Stomach (tissue), 9 donors: ENCODE measurements around the gene SH3BGRL3. TPM values are rescaled to one million over a fixed set of nuclear protein-coding genes. Genes with fewer than 3 reads are reported as not detected.
A peak's percentile ranks its signal among the peaks of the same experiment; 100 is the strongest.

Experiments
- DNase-seq, 2 donors: peaks; one replicate each; pipeline versions ENCODE4 v3.0.0 to v3.0.0-alpha.2; 2013 to 2019
- H3K27ac ChIP-seq, 5 donors: fragments of 200-600 bp in 4 of 5; sonication (generic) in 4 of 5; one replicate each; pipeline ENCODE4 v1.5.1; 2013 to 2019; ENCODE audit warnings: mild to moderate bottlenecking in 1 of 5, moderate library complexity in 1 of 5
- H3K27me3 ChIP-seq, 3 donors: fragments of 200-600 bp; sonication (generic); one replicate each; pipeline ENCODE4 v1.5.1; 2017 to 2019; ENCODE audit warnings: mixed run types in 1 of 3
- H3K36me3 ChIP-seq, 4 donors: fragments of 200-600 bp; sonication (generic); 1 replicate in 3 of 4; 2 replicates in 1 of 4; pipeline ENCODE4 v1.5.1; 2016 to 2019
- H3K4me1 ChIP-seq, 4 donors: fragments of 200-600 bp; sonication (generic); one replicate each; pipeline ENCODE4 v1.5.1; 2016 to 2019
- H3K4me3 ChIP-seq, 4 donors: fragments of 200-600 bp; sonication (generic) in 3 of 4; one replicate each; pipeline ENCODE4 v1.5.1; 2016 to 2019; ENCODE audit warnings: mild to moderate bottlenecking in 1 of 4
- H3K9me3 ChIP-seq, 4 donors: fragments of 200-600 bp; sonication (generic); one replicate each; pipeline ENCODE4 v1.5.1; 2016 to 2019
- EP300 ChIP-seq: sonication (generic); formaldehyde crosslinking; IDR thresholded peaks from one replicate; pipeline ENCODE4 v1.6.1; 2017; ENCODE audit warnings: antibody characterized with exemption
- POLR2A ChIP-seq, 4 donors: fragments of 450-650 bp; IDR thresholded peaks; one replicate each; pipeline ENCODE4 v1.6.1; 2016; ENCODE audit warnings: antibody characterized with exemption in 4 of 4, control low read depth in 2 of 4, mild to moderate bottlenecking in 1 of 4, moderate library complexity in 1 of 4
- POLR2AphosphoS5 ChIP-seq, 3 donors: sonication (generic); formaldehyde crosslinking; IDR thresholded peaks; one replicate each; pipeline ENCODE4 v1.6.1; 2016; ENCODE audit warnings: antibody characterized with exemption in 3 of 3
- WGBS, 5 donors: extraction: QIAGEN DNeasy Blood & Tissue Kit in 3 of 5; methylation state at CpG; one replicate each; pipeline versions ENCODE4 v1.1.5 to v1.1.7; 2013 to 2018; 5-methylcytosine and 5-hydroxymethylcytosine counted together
- intact Hi-C: fragments of 100-400 bp; cut with DNase I; formaldehyde crosslinking; loops from one replicate; pipeline ENCODE4 v1.15.1; 2023; ENCODE audit warnings: low total_unique reads
- polyA plus RNA-seq, 3 donors: library from polyadenylated mRNA; stranded (reverse); fragments of 200-250 nt; gene quantifications; one replicate each; pipeline ENCODE4 v1.2.3, GENCODE V29; 2013
- total RNA-seq, 5 donors: library from RNA; depleted of rRNA; stranded (reverse); fragments of >200 nt; gene quantifications; one replicate each; pipeline versions ENCODE4 v1.1.0 to v1.2.3, GENCODE V29; 2014 to 2016
- TF ChIP-seq, protein P1 (sequence below), 7 experiments: fragments of 450-650 bp in 4 of 7; fragments of 200-600 bp in 3 of 7; sonication (generic) in 3 of 7; IDR thresholded peaks; one replicate each; pipeline ENCODE4 v1.5.1; 2016 to 2019; ENCODE audit warnings: antibody characterized with exemption in 7 of 7, control low read depth in 2 of 7, mild to moderate bottlenecking in 1 of 7
- donor health status: healthy with polysubstance abuse.
- donor health status: Bipolar disorder and iron deficiency.
- donor health status: healthy.

Gene SH3BGRL3
- total and polyA plus RNA-seq, 8 donors, result 7.2 to 267 (median 79.3) TPM

GRCh38 chr1:26318338-26319064 is 38.6 kb downstream of the SH3BGRL3 start:
- intact Hi-C loops, result no loop called here
- TF ChIP-seq, protein P1, sequence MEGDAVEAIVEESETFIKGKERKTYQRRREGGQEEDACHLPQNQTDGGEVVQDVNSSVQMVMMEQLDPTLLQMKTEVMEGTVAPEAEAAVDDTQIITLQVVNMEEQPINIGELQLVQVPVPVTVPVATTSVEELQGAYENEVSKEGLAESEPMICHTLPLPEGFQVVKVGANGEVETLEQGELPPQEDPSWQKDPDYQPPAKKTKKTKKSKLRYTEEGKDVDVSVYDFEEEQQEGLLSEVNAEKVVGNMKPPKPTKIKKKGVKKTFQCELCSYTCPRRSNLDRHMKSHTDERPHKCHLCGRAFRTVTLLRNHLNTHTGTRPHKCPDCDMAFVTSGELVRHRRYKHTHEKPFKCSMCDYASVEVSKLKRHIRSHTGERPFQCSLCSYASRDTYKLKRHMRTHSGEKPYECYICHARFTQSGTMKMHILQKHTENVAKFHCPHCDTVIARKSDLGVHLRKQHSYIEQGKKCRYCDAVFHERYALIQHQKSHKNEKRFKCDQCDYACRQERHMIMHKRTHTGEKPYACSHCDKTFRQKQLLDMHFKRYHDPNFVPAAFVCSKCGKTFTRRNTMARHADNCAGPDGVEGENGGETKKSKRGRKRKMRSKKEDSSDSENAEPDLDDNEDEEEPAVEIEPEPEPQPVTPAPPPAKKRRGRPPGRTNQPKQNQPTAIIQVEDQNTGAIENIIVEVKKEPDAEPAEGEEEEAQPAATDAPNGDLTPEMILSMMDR (IDR thresholded peaks at IDR 0.05), result no peak
- TF ChIP-seq POLR2A (IDR thresholded peaks at IDR 0.05) (no peak), POLR2AphosphoS5 (IDR thresholded peaks at IDR 0.05) (no peak), EP300 (no peak)
- no peaks in the 10 kb centered on the region for H3K36me3 ChIP-seq
- peak overlapping the region; percentile 8 to 40 (median 30) for H3K4me3 ChIP-seq
- peaks cover 0 to 10% (median 0%) of the 10 kb centered on the region in 3 donors for H3K27me3 ChIP-seq
- H3K4me1 ChIP-seq, result peaks cover 0 to 35% (median 10%) of the 10 kb centered on the region in 4 donors
- no peak for DNase-seq
- WGBS, 5 donors, result 76 to 84% (median 80%) methylated on average over 9 of the region's 9 CpGs
- H3K9me3 ChIP-seq, result no peaks in the 10 kb centered on the region
- peak overlapping the region in 4 of 5 donors; percentile 44 to 73 (median 50) for H3K27ac ChIP-seq

DNA sequence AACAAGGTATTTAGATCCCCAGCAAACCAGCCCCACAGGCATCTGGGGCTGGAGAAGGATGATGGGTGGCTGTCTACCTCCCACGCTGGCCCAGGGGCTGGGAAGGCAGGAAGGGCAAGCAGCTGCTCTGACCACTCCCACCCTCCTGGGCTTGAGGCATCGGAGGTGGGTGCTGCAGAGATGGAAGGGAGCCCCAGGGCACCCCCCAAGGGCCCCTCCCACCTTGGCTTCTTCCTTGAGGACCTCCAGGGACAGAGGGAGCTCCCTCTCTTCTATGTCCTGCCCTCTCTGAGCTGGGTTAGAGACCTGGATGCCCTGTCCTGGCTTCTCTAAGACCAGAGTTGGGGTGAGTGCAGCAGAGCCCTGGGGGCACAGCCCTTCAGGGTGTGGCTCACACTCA is 41.0 kb downstream of the SH3BGRL3 start:
- H3K27me3 ChIP-seq, result peaks cover 0 to 14% (median 0%) of the 10 kb centered on the region in 3 donors
- no peak overlapping the region for H3K4me3 ChIP-seq
- no peaks in the 10 kb centered on the region for H3K36me3 ChIP-seq
- no peaks in the 10 kb centered on the region for H3K9me3 ChIP-seq
- intact Hi-C loops, result loop anchor here (5.0 kb wide), 2 partner anchors 34 to 49 kb away; no protein-coding TSS in a partner anchor
- WGBS, 5 donors, result 49 to 78% (median 55%) methylated on average over 2 of the region's 2 CpGs
- no peak overlapping the region for H3K27ac ChIP-seq
- no peak for DNase-seq
- H3K4me1 ChIP-seq, result peaks cover 0 to 25% (median 10%) of the 10 kb centered on the region in 4 donors
- TF ChIP-seq, protein P1 (IDR thresholded peaks at IDR 0.05), result no peak
- no peak for TF ChIP-seq POLR2A (IDR thresholded peaks at IDR 0.05)
- TF ChIP-seq EP300, result no peak
- no peak for TF ChIP-seq POLR2AphosphoS5 (IDR thresholded peaks at IDR 0.05)

GRCh38 chr1:26321315-26322041 is 41.6 kb downstream of the SH3BGRL3 start:
- Histone ChIP-seq H3K4me3 (no peak overlapping the region), H3K36me3 (no peaks in the 10 kb centered on the region), H3K9me3 (no peaks in the 10 kb centered on the region), H3K4me1 (peaks cover 0 to 25% (median 10%) of the 10 kb centered on the region in 4 donors), H3K27ac (no peak overlapping the region), H3K27me3 (peaks cover 0 to 14% (median 0%) of the 10 kb centered on the region in 3 donors)
- DNase-seq, result peak; percentile 94 to 97
- intact Hi-C loops, result loop anchor here (5.0 kb wide), 2 partner anchors 34 to 49 kb away; no protein-coding TSS in a partner anchor
- TF ChIP-seq POLR2AphosphoS5 (IDR thresholded peaks at IDR 0.05) (peak in 1 of 3 donors; percentile 69), EP300 (no peak)
- TF ChIP-seq, protein P1 (IDR thresholded peaks at IDR 0.05), result peak in 5 of 7 experiments; percentile 77 to 91 (median 90)
- 11 to 21% (median 15%) methylated on average over 11 to 16 of the region's 16 CpGs for WGBS, 5 donors

DNA sequence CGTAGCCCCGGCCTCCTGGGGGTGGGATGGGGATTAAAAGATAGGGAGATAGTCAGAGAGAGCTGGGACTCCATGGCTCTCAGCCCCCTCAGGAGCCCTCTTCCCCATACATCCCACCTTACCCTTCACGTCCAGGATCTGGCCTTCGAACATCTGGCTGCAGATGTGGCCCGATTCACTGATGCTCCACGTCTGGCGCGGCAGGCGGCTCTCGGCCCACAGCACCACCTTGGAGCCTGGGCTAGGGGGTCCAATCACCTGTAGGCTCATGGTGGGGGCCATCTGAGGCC is 42.1 kb downstream of the SH3BGRL3 start:
- WGBS, 5 donors, result 54 to 78% (median 75%) methylated on average over 5 to 10 of the region's 10 CpGs
- Histone ChIP-seq H3K27ac (no peak overlapping the region), H3K9me3 (no peaks in the 10 kb centered on the region), H3K27me3 (peaks cover 0 to 14% (median 0%) of the 10 kb centered on the region in 3 donors), H3K36me3 (no peaks in the 10 kb centered on the region), H3K4me3 (no peak overlapping the region), H3K4me1 (peaks cover 0 to 24% (median 10%) of the 10 kb centered on the region in 4 donors)
- no peak for DNase-seq
- intact Hi-C loops, result loop anchor here (5.0 kb wide), 2 partner anchors 35 to 50 kb away; no protein-coding TSS in a partner anchor
- TF ChIP-seq POLR2A (IDR thresholded peaks at IDR 0.05), result no peak
- TF ChIP-seq EP300, result no peak
- no peak for TF ChIP-seq POLR2AphosphoS5 (IDR thresholded peaks at IDR 0.05)
- TF ChIP-seq, protein P1 (IDR thresholded peaks at IDR 0.05), result no peak
